Esophagus squamous epithelium (tissue), 5 donors: ENCODE results near the gene TRIM33. TPM values are rescaled to one million over a fixed set of nuclear protein-coding genes. Genes with fewer than 3 reads are reported as not detected.

Source experiments
- DNase-seq: peaks from one replicate; lab custom pipeline; 2025; lab: John Stamatoyannopoulos, UW
- H3K27ac ChIP-seq, 4 donors: fragments of 200-600 bp; sonication (generic); one replicate each; pipeline ENCODE4 v1.5.1; 2016 to 2019; ENCODE audit warnings: mild to moderate bottlenecking in 1 of 4
- H3K27me3 ChIP-seq, 4 donors: fragments of 200-600 bp; sonication (generic); 1 replicate in 3 of 4; 2 replicates in 1 of 4; pipeline versions ENCODE4 v1.5.1 to v1.6.0; 2017 to 2021; ENCODE audit warnings: antibody characterized with exemption in 1 of 4
- H3K36me3 ChIP-seq, 3 donors: fragments of 200-600 bp; sonication (generic); one replicate each; pipeline ENCODE4 v1.5.1; 2016 to 2019
- H3K4me1 ChIP-seq, 3 donors: fragments of 200-600 bp; sonication (generic); one replicate each; pipeline ENCODE4 v1.5.1; 2017 to 2019
- H3K4me3 ChIP-seq, 4 donors: fragments of 200-600 bp; sonication (generic); 1 replicate in 3 of 4; 2 replicates in 1 of 4; pipeline ENCODE4 v1.5.1; 2016 to 2019; ENCODE audit warnings: mild to moderate bottlenecking in 2 of 4, moderate library complexity in 1 of 4
- H3K9me3 ChIP-seq, 3 donors: fragments of 200-600 bp; sonication (generic); one replicate each; pipeline ENCODE4 v1.5.1; 2016 to 2019
- POLR2A ChIP-seq, 4 donors: fragments of 450-650 bp; IDR thresholded peaks; one replicate each; pipeline ENCODE4 v1.6.1; 2017; ENCODE audit warnings: antibody characterized with exemption in 4 of 4, mild to moderate bottlenecking in 4 of 4, moderate library complexity in 3 of 4
- WGBS, 2 donors: methylation state at CpG; one replicate each; pipeline ENCODE4 v1.1.5; 2018; 5-methylcytosine and 5-hydroxymethylcytosine counted together
- intact Hi-C: fragments of 100-400 bp; cut with DNase I; formaldehyde crosslinking; loops from one replicate; pipeline ENCODE4 v1.15.0; 2022
- total RNA-seq, 4 donors: library from RNA; depleted of rRNA; stranded (reverse); fragments of >200 nt; gene quantifications; one replicate each; pipeline ENCODE4 v1.1.0, GENCODE V29; 2016
- TF ChIP-seq, protein P1 (sequence below), 6 experiments: fragments of 450-650 bp in 4 of 6; fragments of 200-600 bp in 2 of 6; sonication (generic) in 2 of 6; IDR thresholded peaks; one replicate each; pipeline ENCODE4 v1.5.1; 2016 to 2019; ENCODE audit warnings: antibody characterized with exemption in 6 of 6, mild to moderate bottlenecking in 4 of 6, moderate library complexity in 4 of 6
- donor health status: DM: yes; HTN: yes; CAD: no.

The TRIM33 gene
- total RNA-seq, 4 donors from 2014 or later: 19.1 to 38.7 (median 25.4) TPM

DNA sequence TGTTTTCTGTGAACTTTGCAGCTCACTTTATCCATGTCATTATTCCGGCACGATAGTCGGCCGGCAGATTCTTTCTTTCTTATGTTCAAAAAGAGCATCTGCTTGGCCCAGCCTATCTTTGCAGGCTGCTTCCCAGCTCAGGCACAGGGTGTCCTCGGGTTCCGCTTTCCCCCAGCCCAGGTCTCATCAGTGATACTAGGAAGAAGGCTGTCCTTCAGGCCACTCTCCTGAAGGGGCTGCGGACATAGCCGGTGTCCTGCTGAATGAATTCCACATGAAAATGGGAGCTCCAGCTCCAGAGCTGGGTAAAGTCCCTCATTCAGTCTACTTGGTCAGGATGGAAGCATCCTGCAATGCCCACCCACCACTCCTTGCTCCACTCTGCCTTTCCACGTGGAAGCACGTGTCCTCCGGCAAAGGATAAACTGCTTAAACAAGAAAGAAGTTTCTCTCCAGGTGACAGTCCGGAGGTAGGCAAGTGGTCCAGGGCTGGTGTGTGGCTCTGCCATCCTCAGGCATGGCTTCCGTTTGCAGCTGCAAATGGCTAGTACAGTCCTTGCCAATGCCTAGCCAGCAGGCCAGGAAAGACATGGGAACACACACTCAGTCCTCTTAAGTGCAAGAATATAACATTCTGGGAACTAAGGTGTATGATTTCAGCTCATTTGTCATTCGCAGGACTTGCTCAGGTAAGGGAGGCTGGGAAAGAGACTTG, 161.0 kb downstream of the TRIM33 start:
- WGBS, 2 donors: 79 to 93% methylated on average over 8 to 14 of the region's 14 CpGs
- intact Hi-C loops: loop anchor here (5.0 kb wide), 1 partner anchor 232 kb away; the partner anchor contains the start of gene BCAS2
- DNase-seq: no peak

GRCh38 chr1:114347431-114348209, 163.4 kb downstream of the TRIM33 start:
- TF ChIP-seq POLR2A (IDR thresholded peaks at IDR 0.05): no peak
- TF ChIP-seq, protein P1, sequence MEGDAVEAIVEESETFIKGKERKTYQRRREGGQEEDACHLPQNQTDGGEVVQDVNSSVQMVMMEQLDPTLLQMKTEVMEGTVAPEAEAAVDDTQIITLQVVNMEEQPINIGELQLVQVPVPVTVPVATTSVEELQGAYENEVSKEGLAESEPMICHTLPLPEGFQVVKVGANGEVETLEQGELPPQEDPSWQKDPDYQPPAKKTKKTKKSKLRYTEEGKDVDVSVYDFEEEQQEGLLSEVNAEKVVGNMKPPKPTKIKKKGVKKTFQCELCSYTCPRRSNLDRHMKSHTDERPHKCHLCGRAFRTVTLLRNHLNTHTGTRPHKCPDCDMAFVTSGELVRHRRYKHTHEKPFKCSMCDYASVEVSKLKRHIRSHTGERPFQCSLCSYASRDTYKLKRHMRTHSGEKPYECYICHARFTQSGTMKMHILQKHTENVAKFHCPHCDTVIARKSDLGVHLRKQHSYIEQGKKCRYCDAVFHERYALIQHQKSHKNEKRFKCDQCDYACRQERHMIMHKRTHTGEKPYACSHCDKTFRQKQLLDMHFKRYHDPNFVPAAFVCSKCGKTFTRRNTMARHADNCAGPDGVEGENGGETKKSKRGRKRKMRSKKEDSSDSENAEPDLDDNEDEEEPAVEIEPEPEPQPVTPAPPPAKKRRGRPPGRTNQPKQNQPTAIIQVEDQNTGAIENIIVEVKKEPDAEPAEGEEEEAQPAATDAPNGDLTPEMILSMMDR (IDR thresholded peaks at IDR 0.05): no peak
- intact Hi-C loops: loop anchor here (5.0 kb wide), 1 partner anchor 235 kb away; the partner anchor contains the start of gene BCAS2
- no peak for DNase-seq
- Histone ChIP-seq H3K27me3 (no peaks in the 10 kb centered on the region), H3K4me1 (peaks cover 4 to 20% (median 10%) of the 10 kb centered on the region in 3 donors), H3K27ac (no peak overlapping the region), H3K4me3 (no peak overlapping the region), H3K36me3 (no peaks in the 10 kb centered on the region), H3K9me3 (no peaks in the 10 kb centered on the region)
- 73 to 83% methylated on average over 5 to 9 of the region's 9 CpGs for whole genome bisulfite sequencing, 2 donors

More for the DNA sequence above, 161.0 kb downstream of the TRIM33 start:
- Histone ChIP-seq H3K4me3 (no peak overlapping the region), H3K27ac (no peak overlapping the region), H3K4me1 (peaks cover 4 to 30% (median 15%) of the 10 kb centered on the region in 3 donors), H3K9me3 (no peaks in the 10 kb centered on the region), H3K27me3 (no peaks in the 10 kb centered on the region), H3K36me3 (no peaks in the 10 kb centered on the region)
- TF ChIP-seq, protein P1 (IDR thresholded peaks at IDR 0.05): no peak
- TF ChIP-seq POLR2A (IDR thresholded peaks at IDR 0.05): no peak

- Histone ChIP-seq H3K9me3 (no peaks in the 10 kb centered on the region), H3K27ac (peak overlapping the region; percentile 73 to 90 (median 88)), H3K36me3 (no peaks in the 10 kb centered on the region), H3K27me3 (no peaks in the 10 kb centered on the region), H3K4me1 (peaks cover 4 to 30% (median 10%) of the 10 kb centered on the region in 3 donors), H3K4me3 (peak overlapping the region; percentile 32 to 73 (median 59))
- TF ChIP-seq POLR2A (IDR thresholded peaks at IDR 0.05): peak in 1 of 4 donors; percentile 17
- TF ChIP-seq, protein P1 (IDR thresholded peaks at IDR 0.05): peak; percentile 99 to 100 (median 100)
- DNase-seq: peak; percentile 67
- 6 to 9% methylated on average over 10 to 14 of the region's 33 CpGs for WGBS, 2 donors
- intact Hi-C loops: loop anchor here (5.0 kb wide), 1 partner anchor 236 kb away; the partner anchor contains the start of gene BCAS2
These were observed 164.4 kb downstream of the TRIM33 start for GRCh38 chr1:114346480-114347029.

DNA sequence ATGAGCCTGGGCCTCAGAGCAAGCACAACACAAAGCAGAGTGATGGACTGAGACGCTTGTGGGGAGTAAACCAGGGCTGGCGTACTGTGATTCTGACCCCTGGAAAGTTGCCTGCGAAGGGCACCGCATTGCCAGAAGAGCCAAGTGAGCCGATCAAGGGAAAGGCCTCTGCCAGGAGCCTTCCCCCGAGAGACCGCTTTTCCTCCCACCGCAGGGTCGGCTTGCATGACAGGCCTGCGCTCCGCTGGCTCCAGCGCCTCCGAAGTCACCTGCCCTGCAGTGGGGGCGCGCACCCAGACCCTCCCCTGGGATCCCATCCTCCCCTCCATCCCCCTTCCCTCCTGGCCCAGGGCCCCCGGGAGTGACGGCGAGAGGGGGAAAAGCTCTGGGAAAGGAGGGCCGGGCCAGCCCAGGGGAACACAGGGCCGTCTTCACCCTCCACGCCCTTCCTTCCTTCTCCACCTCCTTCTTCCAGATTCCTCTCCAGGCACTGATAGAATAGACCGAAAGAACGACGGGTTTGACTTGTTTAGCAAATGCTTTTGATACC, 165.0 kb downstream of the TRIM33 start:
- DNase-seq: no peak
- TF ChIP-seq, protein P1 (IDR thresholded peaks at IDR 0.05): no peak
- TF ChIP-seq POLR2A (IDR thresholded peaks at IDR 0.05): no peak
- 13 to 16% methylated on average over 5 to 21 of the region's 24 CpGs for WGBS, 2 donors
- peak overlapping the region; percentile 73 to 90 (median 88) for H3K27ac ChIP-seq
- no peaks in the 10 kb centered on the region for H3K27me3 ChIP-seq
- H3K4me1 ChIP-seq: peaks cover 4 to 32% (median 10%) of the 10 kb centered on the region in 3 donors
- intact Hi-C loops: loop anchor here (5.0 kb wide), 1 partner anchor 236 kb away; the partner anchor contains the start of gene BCAS2
- H3K36me3 ChIP-seq: no peaks in the 10 kb centered on the region
- H3K4me3 ChIP-seq: peak overlapping the region; percentile 32 to 73 (median 59)
- no peaks in the 10 kb centered on the region for H3K9me3 ChIP-seq
